HG02610 (cell line): ENCODE measurements around the gene CAMTA1.

Experiments
- ATAC-seq: cut with Tn5 transposase; IDR thresholded peaks from one replicate; pipeline ENCODE4 v1.9.1; 2021; ENCODE audit warnings: mild to moderate bottlenecking, moderate library complexity; ENCODE audit not compliant: unreplicated experiment

Gene CAMTA1

GRCh38 chr1:7236844-7237515 is 451.7 kb downstream of the CAMTA1 start:
- ATAC-seq: no peak

DNA sequence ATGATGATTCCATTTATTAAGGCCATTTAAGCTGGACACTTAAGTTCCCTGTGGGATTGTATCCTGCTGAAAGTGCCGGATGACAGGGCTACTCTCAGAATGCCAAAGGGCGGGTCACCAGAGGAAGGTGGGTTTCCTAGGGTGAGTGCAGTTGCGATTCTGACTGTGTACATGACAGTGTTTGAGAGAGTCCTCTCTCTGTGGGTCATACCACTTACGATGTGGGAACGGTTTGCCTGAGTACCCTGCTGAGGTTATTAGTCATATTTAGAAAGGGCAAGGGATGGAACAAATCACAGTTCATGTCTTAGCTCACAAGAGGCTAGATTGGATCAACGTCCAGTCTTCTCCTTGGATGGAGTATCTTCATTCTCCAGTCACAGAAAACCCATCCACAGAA is 461.9 kb downstream of the CAMTA1 start:
- ATAC-seq: no peak

DNA sequence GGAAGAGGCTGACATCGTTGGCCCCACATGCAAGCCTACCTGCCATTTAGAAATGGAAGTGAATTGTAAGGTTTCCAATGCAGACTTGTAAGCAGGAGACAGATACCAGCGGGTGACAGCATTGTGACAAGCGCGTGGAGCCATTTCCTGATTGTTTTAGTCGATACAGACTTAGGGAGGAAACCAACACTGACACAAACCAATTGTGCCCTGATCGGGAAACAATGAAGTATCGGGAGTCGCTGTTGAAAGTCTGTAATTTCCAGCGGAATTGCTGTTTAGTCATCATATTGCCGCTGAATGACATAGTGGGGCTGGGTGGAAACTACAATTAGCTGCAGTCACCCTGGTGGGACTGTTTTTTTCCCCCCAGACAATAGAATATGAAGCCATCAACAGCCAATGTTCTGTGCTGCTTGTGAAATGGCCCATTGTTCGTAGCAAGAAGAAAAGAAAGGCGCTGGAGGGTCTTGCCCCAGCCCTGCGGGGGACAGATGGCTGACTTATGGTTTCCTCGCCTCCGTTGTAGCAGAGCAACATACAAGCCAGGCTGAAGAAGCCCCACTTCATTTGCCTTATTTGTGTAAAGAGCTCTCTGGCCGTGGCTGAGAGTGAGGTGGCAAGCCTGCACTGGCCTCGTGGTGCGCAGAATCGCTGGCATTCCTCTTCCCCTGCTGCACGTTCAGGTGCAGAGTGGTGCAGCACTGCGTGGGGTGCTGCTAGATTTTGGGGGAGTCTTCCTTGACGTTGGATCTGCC is 462.7 kb downstream of the CAMTA1 start:
- ATAC-seq: no peak

GRCh38 chr1:7248549-7249199 is 463.4 kb downstream of the CAMTA1 start:
- ATAC-seq: no peak

GRCh38 chr1:7249516-7249915 is 464.3 kb downstream of the CAMTA1 start:
- no peak for ATAC-seq

DNA sequence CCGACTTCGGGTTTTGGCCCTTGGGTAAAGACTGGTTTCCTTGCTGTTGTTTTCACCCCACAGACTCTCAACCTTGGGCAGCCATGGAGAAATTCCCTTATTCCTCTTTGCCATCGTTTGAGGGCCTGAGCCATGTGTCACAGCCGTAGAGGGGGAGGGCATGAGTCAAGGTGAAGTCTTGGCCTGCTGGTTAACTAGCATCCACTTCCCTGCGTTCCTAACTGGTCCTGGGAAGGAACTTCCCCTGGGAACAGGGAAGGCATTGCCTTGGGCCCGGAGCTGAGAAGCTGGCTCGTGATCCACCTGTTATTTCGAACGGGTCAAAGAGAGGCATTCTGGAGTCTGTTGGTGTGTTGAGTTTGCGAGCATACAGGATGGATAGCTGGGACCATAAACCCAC is 464.9 kb downstream of the CAMTA1 start:
- no peak for ATAC-seq

GRCh38 chr1:7250597-7251453 is 465.6 kb downstream of the CAMTA1 start:
- no peak for ATAC-seq

GRCh38 chr1:7251454-7251800 is 466.2 kb downstream of the CAMTA1 start:
- ATAC-seq: no peak

DNA sequence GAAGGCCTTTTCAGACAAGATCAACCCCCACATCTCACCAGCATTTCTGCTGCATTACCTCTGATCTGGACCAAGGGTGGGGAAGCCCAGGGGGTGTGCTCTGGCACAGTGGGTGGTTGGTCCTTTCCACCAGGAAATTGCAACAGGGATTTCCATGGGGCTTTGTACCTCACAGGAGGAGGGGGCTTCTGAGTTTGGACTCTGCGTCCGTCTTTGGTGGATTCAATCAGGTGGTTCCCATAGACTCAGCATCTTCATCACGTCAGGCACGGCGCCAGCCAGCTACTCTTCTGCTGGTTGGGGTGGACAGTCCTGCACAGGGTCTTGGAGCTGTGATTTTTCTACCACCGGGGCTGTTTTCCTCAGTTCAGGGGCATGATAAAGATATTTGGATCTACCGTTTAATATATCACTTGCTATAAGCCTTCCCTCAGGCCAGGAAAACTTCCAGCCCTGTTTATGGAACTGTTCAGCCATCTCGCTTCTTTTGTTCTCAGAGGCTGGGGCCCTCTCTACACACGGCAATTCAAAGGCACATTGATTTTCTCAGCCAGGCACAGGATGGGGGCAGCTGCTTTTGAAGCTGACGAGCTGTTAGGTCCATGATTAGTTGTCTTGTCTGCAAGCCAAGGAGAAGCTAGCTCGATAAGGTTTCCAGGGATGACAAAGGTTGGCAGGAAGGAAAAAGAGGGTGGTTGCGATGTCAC is 467.3 kb downstream of the CAMTA1 start:
- no peak for ATAC-seq

DNA sequence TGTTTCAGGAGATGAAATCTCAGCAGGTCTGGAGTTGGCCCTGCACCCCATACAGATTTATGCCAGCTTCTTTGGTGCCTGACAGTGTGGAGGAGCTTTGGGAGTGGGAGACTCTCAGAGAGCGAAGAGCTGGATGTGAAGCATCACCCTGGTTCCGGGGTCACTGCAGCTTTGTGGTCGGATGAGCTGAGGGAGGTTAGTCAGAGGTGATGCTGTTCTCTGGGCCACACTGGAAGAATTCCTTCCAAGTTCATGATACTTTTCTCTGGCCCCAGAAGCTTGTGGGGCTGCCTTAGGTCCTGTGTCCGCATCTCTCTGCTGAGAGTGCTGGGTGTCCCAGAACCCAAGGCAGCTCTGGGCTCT is 467.8 kb downstream of the CAMTA1 start:
- ATAC-seq: no peak

DNA sequence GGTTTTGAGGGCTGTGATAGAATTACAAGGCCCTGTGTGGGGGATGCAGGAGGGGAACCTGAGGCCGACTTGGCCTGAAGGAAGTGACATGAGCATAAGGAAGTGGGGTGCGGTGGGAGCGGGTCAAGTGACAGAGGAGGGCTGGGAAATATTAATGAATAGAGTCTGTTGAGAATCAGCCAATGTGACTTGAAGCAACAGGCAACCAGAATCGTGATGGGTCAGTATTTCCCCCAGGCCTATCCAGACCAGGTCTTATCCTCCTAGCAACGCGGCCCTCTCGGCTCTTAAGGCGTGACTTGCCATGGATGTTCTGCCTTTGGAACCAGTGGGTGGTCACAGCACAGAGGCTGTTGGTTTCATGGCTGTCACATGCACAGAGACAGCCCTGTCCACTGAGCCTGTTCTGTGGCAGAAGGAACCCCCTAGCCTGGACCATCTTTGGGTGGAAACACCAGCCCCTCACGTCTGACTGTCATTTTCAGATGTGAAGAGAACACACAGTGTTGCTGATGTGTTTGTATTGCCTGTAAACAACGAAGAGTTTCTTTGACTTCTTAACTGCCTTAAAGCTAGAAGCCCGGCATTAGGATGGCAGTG is 468.8 kb downstream of the CAMTA1 start:
- no peak for ATAC-seq

- no peak for ATAC-seq
These were observed 470.2 kb downstream of the CAMTA1 start for GRCh38 chr1:7255303-7256058.

DNA sequence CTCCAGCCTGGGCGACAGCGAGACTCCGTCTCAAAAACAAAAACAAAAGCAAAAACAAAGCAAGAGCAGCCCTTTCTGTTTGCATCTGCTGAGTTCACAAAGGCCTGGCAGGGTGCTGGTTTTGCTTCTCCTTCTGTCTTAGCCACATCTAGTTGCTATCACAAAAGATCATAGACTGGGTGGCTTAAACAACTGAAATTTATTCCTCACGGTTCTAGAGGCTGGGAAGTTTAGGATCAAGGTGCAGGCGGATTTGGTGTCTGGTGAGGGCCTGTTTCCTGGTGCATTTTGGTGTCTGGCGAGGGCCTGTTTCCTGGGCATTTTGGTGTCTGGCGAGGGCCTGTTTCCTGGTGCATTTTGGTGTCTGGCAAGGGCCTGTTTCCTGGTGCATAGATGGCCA is 471.3 kb downstream of the CAMTA1 start:
- no peak for ATAC-seq

DNA sequence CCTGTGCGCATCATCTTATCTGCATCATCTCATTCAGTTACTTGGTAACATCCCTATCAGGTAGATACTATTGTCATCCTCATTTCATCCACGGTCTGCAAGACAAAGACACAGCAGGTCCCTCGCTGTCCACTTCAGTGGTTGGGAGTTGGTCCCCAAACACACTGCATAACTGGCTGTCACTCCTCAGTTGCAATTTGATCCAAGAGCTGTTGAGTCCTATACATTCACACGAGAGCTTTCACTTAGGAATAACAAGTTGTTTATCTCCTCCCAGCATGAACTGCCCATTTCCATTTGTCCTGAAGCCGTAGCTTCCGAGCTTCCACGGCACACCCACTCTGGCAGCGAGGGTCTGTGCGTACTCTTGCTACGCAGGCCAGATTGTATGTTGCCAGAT is 472.0 kb downstream of the CAMTA1 start:
- no peak for ATAC-seq

GRCh38 chr1:7258589-7259135 is 473.4 kb downstream of the CAMTA1 start:
- ATAC-seq: no peak

- ATAC-seq: no peak
These were observed 474.7 kb downstream of the CAMTA1 start for GRCh38 chr1:7259955-7260354.

DNA sequence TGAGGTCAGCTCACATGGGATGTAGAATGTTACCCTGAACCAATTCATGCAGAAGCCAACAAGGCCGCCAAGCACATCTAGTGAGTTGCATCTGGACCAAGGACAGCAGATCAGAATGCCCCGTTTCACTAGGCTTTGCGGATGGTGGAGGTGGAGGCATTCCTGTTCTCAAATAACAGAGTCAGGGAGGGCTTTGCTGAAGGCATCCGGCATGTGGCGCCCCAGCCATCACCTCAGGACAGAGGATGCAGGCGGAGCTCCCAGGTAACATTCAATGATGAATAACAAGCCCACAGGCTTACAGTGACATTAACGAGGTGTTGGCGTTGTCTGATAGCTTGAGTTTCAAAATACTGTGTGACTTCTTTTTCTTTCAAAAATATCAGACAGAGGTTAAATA is 476.2 kb downstream of the CAMTA1 start:
- no peak for ATAC-seq

GRCh38 chr1:7262611-7263010 is 477.4 kb downstream of the CAMTA1 start:
- no peak for ATAC-seq
